MG63 (cell line): Measurements from ENCODE around the gene CFHR3. TPM values are rescaled to one million over a fixed set of nuclear protein-coding genes. Genes with fewer than 3 reads are reported as not detected.
"Not testable (repeated sequence)": the region's sequence is repeated elsewhere in the genome, so short reads cannot be mapped to it uniquely, and the experiment has no call there.

ENCODE experiments used
- DNase-seq: peaks from one replicate; pipeline ENCODE4 v3.0.0-alpha.2; 2020
- H3K27me3 ChIP-seq: fragments of 250-450 bp; sonication (Bioruptor Pico); 2 replicates; pipeline ENCODE4 v1.5.1; 2020; ENCODE audit warnings: mild to moderate bottlenecking, moderate library complexity
- H3K36me3 ChIP-seq: fragments of 250-450 bp; sonication (Bioruptor Pico); 2 replicates; pipeline ENCODE4 v1.5.1; 2020; ENCODE audit warnings: mild to moderate bottlenecking, moderate library complexity
- H3K4me3 ChIP-seq: fragments of 250-450 bp; sonication (Bioruptor Pico); 2 replicates; pipeline ENCODE4 v1.5.1; 2020; ENCODE audit warnings: mild to moderate bottlenecking, moderate library complexity
- H3K9me3 ChIP-seq: fragments of 250-450 bp; sonication (Bioruptor Pico); 2 replicates; pipeline ENCODE4 v1.5.1; 2020; ENCODE audit warnings: mild to moderate bottlenecking, moderate library complexity
- total RNA-seq: library from RNA; depleted of rRNA; stranded (reverse); fragments of >200 nt; shearing (Covaris generic); gene quantifications from 2 replicates; pipeline ENCODE4 v1.2.3, GENCODE V29; 2014; ENCODE audit warnings: low replicate concordance; rRNA removed

The CFHR3 gene
- total RNA-seq, 1 experiment from 2014 or later, result not detected

DNA sequence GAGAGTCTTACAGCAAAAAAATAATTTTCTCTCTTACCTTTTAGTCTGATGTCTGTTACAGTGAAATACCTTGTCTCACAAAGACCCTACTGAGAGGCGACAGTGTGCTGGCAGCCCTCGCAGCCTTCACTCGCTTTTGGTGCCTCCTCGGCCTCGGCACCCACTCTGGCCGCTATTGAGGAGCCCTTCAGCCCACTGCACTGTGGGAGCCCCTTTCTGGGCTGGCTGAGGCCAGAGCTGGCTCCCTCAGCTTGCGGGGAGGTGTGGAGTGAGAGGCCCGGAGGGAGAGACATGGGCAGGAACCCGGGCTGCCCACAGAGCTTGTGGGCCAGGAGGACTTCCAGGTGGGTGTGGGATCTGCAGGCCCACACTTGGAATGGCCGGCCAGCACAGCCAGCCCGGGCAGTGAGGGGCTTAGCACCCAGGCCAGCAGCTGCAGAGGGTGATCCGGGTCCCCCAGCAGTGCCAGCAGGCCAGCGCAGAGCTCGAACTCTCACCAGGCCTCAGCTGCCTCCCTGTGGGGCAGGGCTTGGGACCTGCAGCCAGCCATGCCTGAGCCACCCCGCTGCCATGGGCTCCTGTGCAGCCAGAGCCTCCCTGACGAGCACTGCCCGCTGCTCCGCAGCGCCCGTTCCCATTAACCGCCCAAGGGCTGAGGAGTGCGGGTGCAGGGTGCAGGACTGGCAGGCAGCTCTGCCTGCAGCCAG is 34.0 kb downstream of the CFHR3 start:
- H3K9me3 ChIP-seq, result no peaks in the 10 kb centered on the region
- no peak overlapping the region for H3K4me3 ChIP-seq
- DNase-seq, result no peak
- no peaks in the 10 kb centered on the region for H3K27me3 ChIP-seq
- no peaks in the 10 kb centered on the region for H3K36me3 ChIP-seq

DNA sequence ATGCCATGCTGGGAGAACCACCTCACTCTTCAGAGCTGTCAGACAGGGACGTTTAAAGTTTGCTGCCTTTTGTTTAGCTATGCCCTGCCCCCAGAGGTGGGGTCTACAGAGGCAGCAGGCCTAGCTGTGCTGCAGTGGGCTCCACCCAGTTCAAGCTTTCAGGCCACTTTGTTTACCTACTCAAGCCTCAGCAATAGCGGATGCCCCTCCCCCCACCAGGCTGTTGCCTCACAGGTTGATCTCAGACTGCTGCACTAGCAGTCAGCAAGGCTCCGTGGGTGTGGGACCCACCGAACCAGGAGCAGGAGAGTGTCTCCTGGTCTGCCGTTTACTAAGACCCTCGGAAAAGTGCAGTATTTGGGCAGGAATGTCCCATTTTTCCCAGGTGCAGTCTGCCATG is 42.8 kb downstream of the CFHR3 start:
- not testable (repeated sequence) for H3K36me3 ChIP-seq, H3K9me3 ChIP-seq, H3K4me3 ChIP-seq, DNase-seq, H3K27me3 ChIP-seq

DNA sequence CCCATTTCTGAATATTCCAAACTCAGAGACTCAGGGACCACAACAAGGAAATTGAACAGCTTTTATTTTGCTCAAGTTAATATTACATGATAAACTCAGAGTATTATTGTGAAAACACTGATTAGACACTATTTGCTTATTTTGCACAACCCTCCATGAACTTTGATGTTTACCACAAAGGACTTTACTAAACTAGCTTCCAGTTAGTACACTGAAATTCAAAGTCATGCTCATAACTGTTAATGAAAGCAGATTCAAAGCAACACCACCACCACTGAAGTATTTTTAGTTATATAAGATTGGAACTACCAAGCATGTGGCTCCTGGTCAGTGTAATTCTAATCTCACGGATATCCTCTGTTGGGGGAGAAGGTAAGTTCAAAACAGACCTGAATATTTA is 44.9 kb downstream of the CFHR3 start, which contains the start of gene CFHR1:
TSS of gene CFHR1 (plus strand) at position 201 of the 400 bp plus-strand sequence. CDS start at position 315, 114 bp downstream.
- not testable (repeated sequence) for DNase-seq, H3K9me3 ChIP-seq

DNA sequence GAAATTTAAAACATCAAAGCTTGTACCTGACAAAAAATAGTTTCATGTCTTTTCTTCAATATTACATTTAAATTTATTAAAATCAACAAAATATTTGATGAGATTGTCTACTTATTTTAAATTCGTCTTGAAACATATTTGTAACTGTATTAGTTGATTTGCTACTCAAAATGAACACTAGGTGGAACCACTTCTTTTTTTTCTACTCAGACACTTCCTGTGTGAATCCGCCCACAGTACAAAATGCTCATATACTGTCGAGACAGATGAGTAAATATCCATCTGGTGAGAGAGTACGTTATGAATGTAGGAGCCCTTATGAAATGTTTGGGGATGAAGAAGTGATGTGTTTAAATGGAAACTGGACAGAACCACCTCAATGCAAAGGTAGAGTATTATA is 53.2 kb downstream of the CFHR3 start:
- H3K27me3 ChIP-seq, H3K36me3 ChIP-seq, H3K9me3 ChIP-seq, DNase-seq, H3K4me3 ChIP-seq: not testable (repeated sequence)

More for the DNA sequence above, 44.9 kb downstream of the CFHR3 start, which contains the start of gene CFHR1:
- H3K36me3 ChIP-seq, H3K4me3 ChIP-seq, H3K27me3 ChIP-seq: not testable (repeated sequence)

Other genes starting within 250 kb of the CFHR3 start
- 0.07 and 0.94 TPM in 2 replicates for gene KCNT2, start 166.4 kb upstream of the CFHR3 start, total RNA-seq
- gene CFH, start 122.8 kb upstream of the CFHR3 start, total RNA-seq, result 9.7 and 20.0 TPM in 2 replicates
- gene CFHR1, start 44.9 kb downstream of the CFHR3 start, total RNA-seq, result not detected in 2 replicates
- gene CFHR4, start 113.2 kb downstream of the CFHR3 start, total RNA-seq, result not detected in 2 replicates
- not detected in 2 replicates for gene CFHR2, start 168.9 kb downstream of the CFHR3 start, total RNA-seq
- not detected in 2 replicates for gene CFHR5, start 202.7 kb downstream of the CFHR3 start, total RNA-seq